Measurements from ENCODE around the gene TPSD1.
"Not testable (repeated sequence)": the region's sequence is repeated elsewhere in the genome, so short reads cannot be mapped to it uniquely, and the experiment has no call there.

The TPSD1 gene

GRCh38 chr16:1255276-1256122 is at the start of gene TPSD1:
Gene TPSD1, plus strand, starts transcription at chr16:1256069. Its CDS starts 212 bp downstream, at chr16:1256281.
- not testable (repeated sequence) for DNase-seq (ENCODE audit: low read depth, low spot score)

GRCh38 chr16:1206326-1206725 is 49.5 kb upstream of the TPSD1 start:
- DNase-seq (ENCODE audit: low read depth, low spot score), result no peak

- DNase-seq (ENCODE audit: low read depth, low spot score), result no peak
Measured at GRCh38 chr16:1206786-1207185, 49.1 kb upstream of the TPSD1 start.

- no peak for DNase-seq (ENCODE audit: low read depth, low spot score)
Measured at GRCh38 chr16:1208239-1208830, 47.5 kb upstream of the TPSD1 start.

- DNase-seq (ENCODE audit: low read depth, low spot score), result no peak
Measured at GRCh38 chr16:1209081-1209480, 46.8 kb upstream of the TPSD1 start.

- DNase-seq (ENCODE audit: low read depth, low spot score), result no peak
Measured at GRCh38 chr16:1210461-1210860, 45.4 kb upstream of the TPSD1 start.

- no peak for DNase-seq (ENCODE audit: low read depth, low spot score)
Measured at GRCh38 chr16:1211451-1212268, 44.2 kb upstream of the TPSD1 start.

GRCh38 chr16:1212616-1213194 is 43.2 kb upstream of the TPSD1 start:
- no peak for DNase-seq (ENCODE audit: low read depth, low spot score)

GRCh38 chr16:1213231-1213630 is 42.6 kb upstream of the TPSD1 start:
- no peak for DNase-seq (ENCODE audit: low read depth, low spot score)

- no peak for DNase-seq (ENCODE audit: low read depth, low spot score)
Measured at GRCh38 chr16:1213796-1214372, 42.0 kb upstream of the TPSD1 start.

- DNase-seq (ENCODE audit: low read depth, low spot score), result no peak
Measured at GRCh38 chr16:1214719-1215118, 41.1 kb upstream of the TPSD1 start.

GRCh38 chr16:1215574-1216295 is 40.1 kb upstream of the TPSD1 start:
- no peak for DNase-seq (ENCODE audit: low read depth, low spot score)

- no peak for DNase-seq (ENCODE audit: low read depth, low spot score)
Measured at GRCh38 chr16:1216296-1216619, 39.6 kb upstream of the TPSD1 start.

GRCh38 chr16:1216681-1217400 is 39.0 kb upstream of the TPSD1 start:
- no peak for DNase-seq (ENCODE audit: low read depth, low spot score)

GRCh38 chr16:1217526-1217925 is 38.3 kb upstream of the TPSD1 start:
- no peak for DNase-seq (ENCODE audit: low read depth, low spot score)

GRCh38 chr16:1218061-1218929 is 37.6 kb upstream of the TPSD1 start:
- DNase-seq (ENCODE audit: low read depth, low spot score), result no peak

GRCh38 chr16:1218930-1219611 is 36.8 kb upstream of the TPSD1 start:
- DNase-seq (ENCODE audit: low read depth, low spot score), result no peak

GRCh38 chr16:1220098-1220728 is 35.7 kb upstream of the TPSD1 start:
- no peak for DNase-seq (ENCODE audit: low read depth, low spot score)
